Adrenal gland (tissue), 5 donors: Measurements from ENCODE around the gene LAMTOR5.

Experiments used
- POLR2A ChIP-seq, 2 donors: fragments of 450-650 bp; IDR thresholded peaks; one replicate each; pipeline ENCODE4 v1.6.1; 2017; ENCODE audit warnings: antibody characterized with exemption in 2 of 2, mild to moderate bottlenecking in 2 of 2, moderate library complexity in 1 of 2
- TF ChIP-seq, protein P1 (sequence below), 6 experiments: fragments of 450-650 bp in 4 of 6; fragments of 200-600 bp in 2 of 6; sonication (generic) in 1 of 6; IDR thresholded peaks; 1 replicate in 5 of 6; 2 replicates in 1 of 6; pipeline versions ENCODE4 v1.5.1 to v1.8.0; 2016 to 2021; ENCODE audit warnings: antibody characterized with exemption in 6 of 6, mild to moderate bottlenecking in 2 of 6, moderate library complexity in 1 of 6
- donor health status: DM: no; HTN: no; CAD: no.

DNA sequence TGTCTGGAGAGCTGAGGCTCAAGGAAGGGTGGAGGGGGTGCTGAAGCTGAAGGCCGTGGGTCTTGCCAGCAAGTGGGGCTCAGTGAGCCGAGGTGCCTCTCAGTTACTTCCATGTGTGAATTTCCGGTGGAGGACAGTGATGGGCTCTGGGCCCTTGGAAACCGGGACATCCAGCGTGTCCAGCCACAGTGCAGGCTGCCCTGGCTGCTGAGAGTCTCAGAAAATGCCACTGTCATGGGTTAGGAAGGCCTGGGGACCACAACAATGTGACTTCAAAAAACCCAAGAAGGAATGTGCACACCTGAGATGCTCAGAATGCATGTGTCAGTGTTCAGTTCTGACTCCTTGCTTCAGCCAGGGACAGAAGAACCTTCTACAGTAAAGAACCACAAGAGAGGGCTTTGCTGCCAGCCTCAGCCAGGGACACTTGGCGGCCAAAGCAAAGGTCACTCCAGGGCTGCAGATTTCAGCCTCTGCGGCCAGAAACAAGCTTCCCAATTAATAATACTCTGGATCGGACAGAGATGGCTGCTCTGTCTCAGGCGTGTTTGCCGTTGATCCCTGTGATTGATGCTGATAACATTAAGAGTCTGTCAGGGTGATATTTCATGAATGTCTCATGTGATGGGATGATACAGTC lies 12.6 kb upstream of the LAMTOR5 start:
- TF ChIP-seq, protein P1, sequence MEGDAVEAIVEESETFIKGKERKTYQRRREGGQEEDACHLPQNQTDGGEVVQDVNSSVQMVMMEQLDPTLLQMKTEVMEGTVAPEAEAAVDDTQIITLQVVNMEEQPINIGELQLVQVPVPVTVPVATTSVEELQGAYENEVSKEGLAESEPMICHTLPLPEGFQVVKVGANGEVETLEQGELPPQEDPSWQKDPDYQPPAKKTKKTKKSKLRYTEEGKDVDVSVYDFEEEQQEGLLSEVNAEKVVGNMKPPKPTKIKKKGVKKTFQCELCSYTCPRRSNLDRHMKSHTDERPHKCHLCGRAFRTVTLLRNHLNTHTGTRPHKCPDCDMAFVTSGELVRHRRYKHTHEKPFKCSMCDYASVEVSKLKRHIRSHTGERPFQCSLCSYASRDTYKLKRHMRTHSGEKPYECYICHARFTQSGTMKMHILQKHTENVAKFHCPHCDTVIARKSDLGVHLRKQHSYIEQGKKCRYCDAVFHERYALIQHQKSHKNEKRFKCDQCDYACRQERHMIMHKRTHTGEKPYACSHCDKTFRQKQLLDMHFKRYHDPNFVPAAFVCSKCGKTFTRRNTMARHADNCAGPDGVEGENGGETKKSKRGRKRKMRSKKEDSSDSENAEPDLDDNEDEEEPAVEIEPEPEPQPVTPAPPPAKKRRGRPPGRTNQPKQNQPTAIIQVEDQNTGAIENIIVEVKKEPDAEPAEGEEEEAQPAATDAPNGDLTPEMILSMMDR (IDR thresholded peaks at IDR 0.05), result no peak
- TF ChIP-seq POLR2A (IDR thresholded peaks at IDR 0.05), result no peak
